ENCODE results near the gene GPR148. TPM values are rescaled to one million over a fixed set of nuclear protein-coding genes. Genes with fewer than 3 reads are reported as not detected.
A peak's percentile ranks its signal among the peaks of the same experiment; 100 is the strongest.

GPR148 gene
- total RNA-seq, 1 experiment from 2014 or later = not detected

DNA sequence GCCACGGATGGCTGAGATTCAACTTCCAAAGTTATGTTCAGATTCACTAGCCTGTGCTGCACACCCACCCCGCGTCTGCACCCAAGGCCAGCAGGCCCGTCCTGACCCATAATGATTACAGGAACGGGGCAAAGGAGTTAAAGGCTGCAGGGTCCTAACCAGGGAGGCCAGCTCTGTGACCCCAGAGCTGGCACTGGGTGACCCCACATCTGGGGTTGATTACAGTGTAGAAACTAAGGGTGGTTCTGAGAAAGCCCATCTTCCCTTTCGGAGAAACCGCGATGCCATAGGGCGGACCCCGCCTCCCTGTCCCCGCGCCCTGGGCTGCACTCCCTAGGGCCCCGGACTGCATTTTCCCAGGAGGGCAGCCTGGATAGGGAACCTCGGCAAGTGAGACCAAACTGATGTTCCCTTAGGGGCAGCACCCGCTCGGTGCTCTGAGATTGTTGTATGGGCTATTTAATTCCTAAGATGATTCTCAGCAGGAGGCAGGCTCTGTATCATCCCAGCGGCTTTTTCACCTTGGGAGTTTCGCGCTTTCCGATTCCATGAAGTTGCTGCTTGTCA lies 2.2 kb upstream of the GPR148 start:
- intact Hi-C loops (cut with micrococcal nuclease; ENCODE audit: unreplicated experiment) = no loop called here
- H3K9me3 ChIP-seq (ENCODE audit: low read depth, low read length, poor library complexity, severe bottlenecking) = no peaks in the 10 kb centered on the region
- peak overlapping the region; percentile 52 for H3K4me3 ChIP-seq (ENCODE audit: low read depth, low read length, poor library complexity, severe bottlenecking)
- H3K36me3 ChIP-seq (ENCODE audit: insufficient read depth, low read length, poor library complexity, severe bottlenecking) = no peaks in the 10 kb centered on the region
- POLR2A ChIA-PET (ENCODE audit: low non-redundant PET) = no interaction called here
- CTCF ChIA-PET = interaction anchor here (0.7 kb wide), 1 partner anchor 104 kb away, joined by 6 read pairs; no protein-coding TSS in a partner anchor
- peak; percentile 6 for DNase-seq (ENCODE audit: low spot score)
- peaks cover 8% of the 10 kb centered on the region for H3K4me1 ChIP-seq (ENCODE audit: insufficient read depth, low read length, poor library complexity, severe bottlenecking)
- BruUV-seq (replicated peaks) = no TSS peak
- TF ChIP-seq EZH2 (IDR thresholded peaks at IDR 0.05; ENCODE audit: borderline replicate concordance, low read depth, low read length, poor library complexity, severe bottlenecking) = no peak
- TF ChIP-seq, protein P1, sequence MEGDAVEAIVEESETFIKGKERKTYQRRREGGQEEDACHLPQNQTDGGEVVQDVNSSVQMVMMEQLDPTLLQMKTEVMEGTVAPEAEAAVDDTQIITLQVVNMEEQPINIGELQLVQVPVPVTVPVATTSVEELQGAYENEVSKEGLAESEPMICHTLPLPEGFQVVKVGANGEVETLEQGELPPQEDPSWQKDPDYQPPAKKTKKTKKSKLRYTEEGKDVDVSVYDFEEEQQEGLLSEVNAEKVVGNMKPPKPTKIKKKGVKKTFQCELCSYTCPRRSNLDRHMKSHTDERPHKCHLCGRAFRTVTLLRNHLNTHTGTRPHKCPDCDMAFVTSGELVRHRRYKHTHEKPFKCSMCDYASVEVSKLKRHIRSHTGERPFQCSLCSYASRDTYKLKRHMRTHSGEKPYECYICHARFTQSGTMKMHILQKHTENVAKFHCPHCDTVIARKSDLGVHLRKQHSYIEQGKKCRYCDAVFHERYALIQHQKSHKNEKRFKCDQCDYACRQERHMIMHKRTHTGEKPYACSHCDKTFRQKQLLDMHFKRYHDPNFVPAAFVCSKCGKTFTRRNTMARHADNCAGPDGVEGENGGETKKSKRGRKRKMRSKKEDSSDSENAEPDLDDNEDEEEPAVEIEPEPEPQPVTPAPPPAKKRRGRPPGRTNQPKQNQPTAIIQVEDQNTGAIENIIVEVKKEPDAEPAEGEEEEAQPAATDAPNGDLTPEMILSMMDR (conservative IDR thresholded peaks at IDR 0.05; ENCODE audit: low read depth, low read length) = no peak
- peaks cover 29% of the 10 kb centered on the region for H3K27me3 ChIP-seq (replicated peaks; ENCODE audit: insufficient read depth, low read depth, low read length, poor library complexity)
- no peak overlapping the region for H3K27ac ChIP-seq (ENCODE audit: low read depth, low read length, poor library complexity, severe bottlenecking)

DNA sequence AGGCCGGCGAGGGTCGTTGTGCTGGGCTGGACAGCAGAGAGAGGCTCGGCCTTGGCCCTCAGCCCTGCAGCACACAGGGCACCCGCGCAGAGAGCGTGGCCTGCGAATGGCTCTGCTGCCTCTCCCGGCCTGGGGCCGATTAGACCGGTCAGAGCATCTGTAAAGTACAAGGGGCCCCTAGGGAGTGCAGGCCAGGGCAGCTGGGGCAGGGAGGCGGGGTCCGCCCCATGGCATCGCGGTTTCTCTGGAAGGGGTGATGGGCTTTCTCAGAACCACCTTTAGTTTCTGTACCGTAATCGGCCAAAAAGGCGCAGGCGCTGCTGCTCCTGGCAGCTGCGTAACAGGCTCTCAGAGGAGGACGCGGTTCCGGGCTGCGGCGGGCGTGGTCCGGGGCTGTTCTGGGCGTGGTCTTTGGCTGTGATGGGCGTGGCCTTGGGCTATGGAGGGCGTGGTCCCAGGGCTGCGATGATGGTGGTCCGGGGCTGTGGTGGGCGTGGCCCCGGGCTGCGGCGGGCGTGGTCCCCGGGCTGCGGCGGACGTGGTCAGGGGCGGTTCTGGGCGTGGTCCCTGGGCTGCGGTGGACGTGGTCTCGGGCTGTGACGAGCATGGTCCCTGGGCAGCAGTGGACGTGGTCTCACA lies 1.5 kb upstream of the GPR148 start:
- ChIA-PET POLR2A (ENCODE audit: low non-redundant PET) (no interaction called here), CTCF (interaction anchor here (0.7 kb wide), 1 partner anchor 103 kb away, joined by 6 read pairs; no protein-coding TSS in a partner anchor)
- H3K27ac ChIP-seq (ENCODE audit: low read depth, low read length, poor library complexity, severe bottlenecking) = no peak overlapping the region
- peaks cover 36% of the 10 kb centered on the region for H3K27me3 ChIP-seq (replicated peaks; ENCODE audit: insufficient read depth, low read depth, low read length, poor library complexity)
- peak overlapping the region; percentile 52 for H3K4me3 ChIP-seq (ENCODE audit: low read depth, low read length, poor library complexity, severe bottlenecking)
- H3K4me1 ChIP-seq (ENCODE audit: insufficient read depth, low read length, poor library complexity, severe bottlenecking) = peaks cover 8% of the 10 kb centered on the region
- intact Hi-C loops (cut with micrococcal nuclease; ENCODE audit: unreplicated experiment) = no loop called here
- DNase-seq (ENCODE audit: low spot score) = peak; percentile 85
- H3K36me3 ChIP-seq (ENCODE audit: insufficient read depth, low read length, poor library complexity, severe bottlenecking) = no peaks in the 10 kb centered on the region
- no peak for TF ChIP-seq EZH2 (IDR thresholded peaks at IDR 0.05; ENCODE audit: borderline replicate concordance, low read depth, low read length, poor library complexity, severe bottlenecking)
- TF ChIP-seq, protein P1 (conservative IDR thresholded peaks at IDR 0.05; ENCODE audit: low read depth, low read length) = no peak
- H3K9me3 ChIP-seq (ENCODE audit: low read depth, low read length, poor library complexity, severe bottlenecking) = no peaks in the 10 kb centered on the region
- no TSS peak for BruUV-seq (replicated peaks)

DNA sequence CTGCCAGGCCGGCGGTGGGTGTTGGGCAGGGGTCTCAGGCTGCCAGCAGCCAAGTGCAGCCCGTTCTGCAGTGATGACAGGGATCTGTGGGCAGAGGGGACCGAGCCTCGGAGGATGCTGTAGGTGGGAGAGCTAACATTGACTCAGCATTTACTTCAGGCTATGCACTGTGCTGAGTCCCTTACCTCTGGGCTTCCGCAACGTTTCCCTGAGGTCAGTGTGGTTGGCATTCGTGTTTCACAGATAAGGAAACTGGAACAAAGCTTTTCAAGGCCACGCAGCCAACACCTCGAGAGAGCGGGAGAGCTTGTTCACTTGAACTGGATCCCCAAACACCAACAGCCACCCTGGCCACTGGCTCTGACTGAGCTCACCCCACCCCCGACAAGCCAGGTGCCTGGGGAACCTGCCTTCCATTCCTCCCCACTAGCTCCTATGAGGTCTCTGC lies 839 bp upstream of the GPR148 start:
- intact Hi-C loops (cut with micrococcal nuclease; ENCODE audit: unreplicated experiment) = no loop called here
- no TSS peak for BruUV-seq (replicated peaks)
- Histone ChIP-seq H3K36me3 (ENCODE audit: insufficient read depth, low read length, poor library complexity, severe bottlenecking) (no peaks in the 10 kb centered on the region), H3K9me3 (ENCODE audit: low read depth, low read length, poor library complexity, severe bottlenecking) (no peaks in the 10 kb centered on the region), H3K4me3 (ENCODE audit: low read depth, low read length, poor library complexity, severe bottlenecking) (peak overlapping the region; percentile 52), H3K27ac (ENCODE audit: low read depth, low read length, poor library complexity, severe bottlenecking) (no peak overlapping the region), H3K4me1 (ENCODE audit: insufficient read depth, low read length, poor library complexity, severe bottlenecking) (peaks cover 8% of the 10 kb centered on the region), H3K27me3 (replicated peaks; ENCODE audit: insufficient read depth, low read depth, low read length, poor library complexity) (peaks cover 40% of the 10 kb centered on the region)
- TF ChIP-seq, protein P1 (conservative IDR thresholded peaks at IDR 0.05; ENCODE audit: low read depth, low read length) = no peak
- TF ChIP-seq EZH2 (IDR thresholded peaks at IDR 0.05; ENCODE audit: borderline replicate concordance, low read depth, low read length, poor library complexity, severe bottlenecking) = no peak
- POLR2A ChIA-PET (ENCODE audit: low non-redundant PET) = no interaction called here
- CTCF ChIA-PET = no interaction called here
- DNase-seq (ENCODE audit: low spot score) = no peak
